HepG2 (cell line): ENCODE results near the gene RIPOR1. TPM values are rescaled to one million over a fixed set of nuclear protein-coding genes. Genes with fewer than 3 reads are reported as not detected.

ENCODE experiments used
- BORCS8-MEF2B ChIP-seq: sonication (generic); formaldehyde crosslinking; IDR thresholded peaks from 2 replicates; pipeline ENCODE4 v1.8.0; 2022; ENCODE audit warnings: mild to moderate bottlenecking, missing genetic modification reagents
- ESRRA ChIP-seq: sonication (generic); formaldehyde crosslinking; IDR thresholded peaks from 2 replicates; pipeline ENCODE4 v1.5.1; 2020; ENCODE audit warnings: mild to moderate bottlenecking, low read depth, missing genetic modification reagents
- KMT2B ChIP-seq: IDR thresholded peaks from 2 replicates; pipeline ENCODE4 v1.6.1; 2016; ENCODE audit warnings: missing genetic modification reagents, missing compliant biosample characterization
- PPARG ChIP-seq: conservative IDR thresholded peaks from 2 replicates; pipeline ENCODE4 v1.6.1; 2016; ENCODE audit warnings: missing biosample characterization, missing genetic modification reagents
- PRMT3 ChIP-seq: sonication (generic); formaldehyde crosslinking; IDR thresholded peaks from 2 replicates; pipeline ENCODE4 v1.8.1; 2022; ENCODE audit warnings: low read depth, mild to moderate bottlenecking, moderate library complexity, missing genetic modification reagents, borderline replicate concordance
- SETDB1 ChIP-seq: sonication (generic); formaldehyde crosslinking; IDR thresholded peaks from 2 replicates; pipeline ENCODE4 v1.5.1; 2020; ENCODE audit warnings: missing genetic modification reagents, mild to moderate bottlenecking, borderline replicate concordance
- U2AF2 ChIP-seq: fragments of 200-400 bp; formaldehyde crosslinking; IDR thresholded peaks from 2 replicates; pipeline ENCODE4 v1.6.1; 2017; ENCODE audit warnings: low read depth, mild to moderate bottlenecking, low read length
- ZBTB7B ChIP-seq: sonication (generic); formaldehyde crosslinking; IDR thresholded peaks from 2 replicates; pipeline ENCODE4 v1.4.0; 2020; ENCODE audit warnings: missing genetic modification reagents
- ZNF343 ChIP-seq: sonication (generic); formaldehyde crosslinking; IDR thresholded peaks from 2 replicates; pipeline ENCODE4 v1.4.0; 2020; ENCODE audit warnings: mild to moderate bottlenecking, missing genetic modification reagents
- ZNF546 ChIP-seq: sonication (generic); formaldehyde crosslinking; conservative IDR thresholded peaks from 2 replicates; pipeline ENCODE4 v1.8.1; 2023; ENCODE audit warnings: mild to moderate bottlenecking, missing genetic modification reagents
- ZNF570 ChIP-seq: sonication (generic); formaldehyde crosslinking; IDR thresholded peaks from 2 replicates; pipeline ENCODE4 v1.4.0; 2020; ENCODE audit warnings: mild to moderate bottlenecking, missing genetic modification reagents, borderline replicate concordance
- ZNF709 ChIP-seq: sonication (generic); formaldehyde crosslinking; IDR thresholded peaks from 2 replicates; pipeline ENCODE4 v1.5.0; 2020; ENCODE audit warnings: mild to moderate bottlenecking, missing genetic modification reagents
- ZNF749 ChIP-seq: sonication (generic); formaldehyde crosslinking; IDR thresholded peaks from 2 replicates; pipeline ENCODE4 v1.8.0; 2022; ENCODE audit warnings: mild to moderate bottlenecking, missing genetic modification reagents, moderate library complexity, borderline replicate concordance
- ZSCAN30 ChIP-seq: sonication (generic); formaldehyde crosslinking; IDR thresholded peaks from 2 replicates; pipeline ENCODE4 v1.5.0; 2020; ENCODE audit warnings: mild to moderate bottlenecking, missing genetic modification reagents
- polyA plus RNA-seq, 8 experiments: library from polyadenylated mRNA; depleted of rRNA in 3 of 8; stranded (reverse) in 7 of 8; unstranded in 1 of 8; fragments of >200 nt; fragmentation: Illumina TruSeq in 4 of 8; extraction: Trizol in 4 of 8; gene quantifications; 2 replicates each; pipeline versions ENCODE4 v1.2.1 to v1.2.3, GENCODE V29; 2011 to 2016; ENCODE audit warnings: low read depth in 4 of 8, missing spikeins in 1 of 8, mixed read lengths in 1 of 8; ENCODE audit not compliant: insufficient read depth in 1 of 8
- total RNA-seq, 5 experiments: library from RNA; depleted of rRNA; stranded (reverse); fragments of >200 nt; fragmentation: Illumina TruSeq; extraction: Trizol; gene quantifications; 2 replicates each; pipeline ENCODE4 v1.2.3, GENCODE V29; 2016; ENCODE audit warnings: low read depth in 1 of 5
- TF ChIP-seq, protein P1 (sequence below): sonication (generic); formaldehyde crosslinking; IDR thresholded peaks from 2 replicates; pipeline ENCODE4 v1.5.0; 2020; ENCODE audit warnings: missing genetic modification reagents
- TF ChIP-seq, protein P2 (sequence below): sonication (generic); formaldehyde crosslinking; conservative IDR thresholded peaks from 2 replicates; pipeline ENCODE4 v1.4.0; 2020; ENCODE audit warnings: missing genetic modification reagents
- TF ChIP-seq, protein P3 (sequence below): sonication (generic); formaldehyde crosslinking; IDR thresholded peaks from 2 replicates; pipeline ENCODE4 v1.4.0; 2020; ENCODE audit warnings: missing genetic modification reagents, borderline replicate concordance
- TF ChIP-seq, protein P4 (sequence below): sonication (generic); formaldehyde crosslinking; conservative IDR thresholded peaks from 2 replicates; pipeline ENCODE4 v1.4.0; 2020; ENCODE audit warnings: missing genetic modification reagents
- TF ChIP-seq, protein P5 (sequence below): sonication (generic); formaldehyde crosslinking; IDR thresholded peaks from 2 replicates; pipeline ENCODE4 v1.5.1; 2020; ENCODE audit warnings: mild to moderate bottlenecking, missing genetic modification reagents, borderline replicate concordance
- TF ChIP-seq, protein P6 (sequence below): sonication (generic); formaldehyde crosslinking; conservative IDR thresholded peaks from 2 replicates; pipeline ENCODE4 v1.8.1; 2023; ENCODE audit warnings: missing genetic modification reagents

The RIPOR1 gene
- total and polyA plus RNA-seq, 2 of the 13 experiments (the other 11 are each of a cell fraction or from before 2014, with no cell fraction given): 4.6 to 8.1 TPM

DNA sequence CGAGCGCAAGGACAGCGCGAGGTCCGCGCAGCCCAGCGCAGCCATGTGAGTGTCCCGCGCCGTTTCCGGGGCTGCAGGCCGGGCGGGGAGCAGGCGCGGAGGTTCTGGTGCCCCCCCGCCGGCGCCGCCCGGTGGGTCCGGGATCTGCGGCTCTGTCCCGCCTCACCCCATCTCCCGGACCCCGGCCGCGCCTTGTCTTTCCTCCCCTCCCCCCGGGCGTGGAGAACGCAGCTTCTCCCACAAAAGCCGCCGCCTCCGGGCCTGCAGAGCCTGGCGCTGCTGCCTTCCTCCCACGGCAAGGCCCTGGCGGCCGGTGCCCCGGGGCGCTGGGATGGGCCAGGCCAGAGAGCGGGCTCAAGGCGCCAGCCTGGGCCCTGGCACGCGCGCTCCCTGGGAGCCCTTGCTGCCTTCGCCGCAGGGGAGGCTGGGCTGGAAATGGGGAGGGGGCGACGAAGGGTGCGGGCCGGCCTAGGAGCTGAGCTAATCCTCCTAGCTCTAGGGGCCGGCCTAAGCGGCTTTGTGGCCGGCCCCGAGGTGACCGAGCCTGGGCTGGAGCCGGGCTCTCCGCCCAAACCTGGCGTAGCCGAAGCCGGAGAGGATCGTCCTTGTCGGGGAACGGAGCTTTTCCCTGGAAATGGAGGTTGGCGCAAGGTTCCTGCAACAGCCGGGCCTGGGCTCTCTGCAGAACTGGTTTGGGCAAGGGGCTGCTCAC, 397 bp downstream of the RIPOR1 start (continued):
- TF ChIP-seq ZNF570 (CRISPR knock-in tag) (0 out of 2 replicates have a peak, but pooled peaks have one; percentile 44), SETDB1 (CRISPR knock-in tag) (no peak), ZNF546 (CRISPR knock-in tag) (peak; percentile 20; the same call in 1 of the 2 replicates), ZNF343 (no peak), ZBTB7B (CRISPR knock-in tag) (no peak), PPARG (CRISPR knock-in tag) (no peak), U2AF2 (no peak), ZNF749 (CRISPR knock-in tag) (peak; percentile 79; the same call in 1 of the 2 replicates), KMT2B (CRISPR knock-in tag) (peak; percentile 8), BORCS8-MEF2B (peak; percentile 63), ESRRA (CRISPR knock-in tag) (0 out of 2 replicates have a peak, but pooled peaks have one; percentile 33), PRMT3 (CRISPR knock-in tag) (no peak), ZNF709 (no peak), ZSCAN30 (CRISPR knock-in tag) (no peak)
- TF ChIP-seq, protein P1, sequence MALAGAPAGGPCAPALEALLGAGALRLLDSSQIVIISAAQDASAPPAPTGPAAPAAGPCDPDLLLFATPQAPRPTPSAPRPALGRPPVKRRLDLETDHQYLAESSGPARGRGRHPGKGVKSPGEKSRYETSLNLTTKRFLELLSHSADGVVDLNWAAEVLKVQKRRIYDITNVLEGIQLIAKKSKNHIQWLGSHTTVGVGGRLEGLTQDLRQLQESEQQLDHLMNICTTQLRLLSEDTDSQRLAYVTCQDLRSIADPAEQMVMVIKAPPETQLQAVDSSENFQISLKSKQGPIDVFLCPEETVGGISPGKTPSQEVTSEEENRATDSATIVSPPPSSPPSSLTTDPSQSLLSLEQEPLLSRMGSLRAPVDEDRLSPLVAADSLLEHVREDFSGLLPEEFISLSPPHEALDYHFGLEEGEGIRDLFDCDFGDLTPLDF: peak; percentile 44; the same call in 1 of the 2 replicates
- TF ChIP-seq, protein P2, sequence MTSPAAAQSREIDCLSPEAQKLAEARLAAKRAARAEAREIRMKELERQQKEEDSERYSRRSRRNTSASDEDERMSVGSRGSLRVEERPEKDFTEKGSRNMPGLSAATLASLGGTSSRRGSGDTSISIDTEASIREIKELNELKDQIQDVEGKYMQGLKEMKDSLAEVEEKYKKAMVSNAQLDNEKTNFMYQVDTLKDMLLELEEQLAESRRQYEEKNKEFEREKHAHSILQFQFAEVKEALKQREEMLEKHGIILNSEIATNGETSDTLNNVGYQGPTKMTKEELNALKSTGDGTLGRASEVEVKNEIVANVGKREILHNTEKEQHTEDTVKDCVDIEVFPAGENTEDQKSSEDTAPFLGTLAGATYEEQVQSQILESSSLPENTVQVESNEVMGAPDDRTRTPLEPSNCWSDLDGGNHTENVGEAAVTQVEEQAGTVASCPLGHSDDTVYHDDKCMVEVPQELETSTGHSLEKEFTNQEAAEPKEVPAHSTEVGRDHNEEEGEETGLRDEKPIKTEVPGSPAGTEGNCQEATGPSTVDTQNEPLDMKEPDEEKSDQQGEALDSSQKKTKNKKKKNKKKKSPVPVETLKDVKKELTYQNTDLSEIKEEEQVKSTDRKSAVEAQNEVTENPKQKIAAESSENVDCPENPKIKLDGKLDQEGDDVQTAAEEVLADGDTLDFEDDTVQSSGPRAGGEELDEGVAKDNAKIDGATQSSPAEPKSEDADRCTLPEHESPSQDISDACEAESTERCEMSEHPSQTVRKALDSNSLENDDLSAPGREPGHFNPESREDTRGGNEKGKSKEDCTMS (CRISPR knock-in tag): no peak
- TF ChIP-seq, protein P3, sequence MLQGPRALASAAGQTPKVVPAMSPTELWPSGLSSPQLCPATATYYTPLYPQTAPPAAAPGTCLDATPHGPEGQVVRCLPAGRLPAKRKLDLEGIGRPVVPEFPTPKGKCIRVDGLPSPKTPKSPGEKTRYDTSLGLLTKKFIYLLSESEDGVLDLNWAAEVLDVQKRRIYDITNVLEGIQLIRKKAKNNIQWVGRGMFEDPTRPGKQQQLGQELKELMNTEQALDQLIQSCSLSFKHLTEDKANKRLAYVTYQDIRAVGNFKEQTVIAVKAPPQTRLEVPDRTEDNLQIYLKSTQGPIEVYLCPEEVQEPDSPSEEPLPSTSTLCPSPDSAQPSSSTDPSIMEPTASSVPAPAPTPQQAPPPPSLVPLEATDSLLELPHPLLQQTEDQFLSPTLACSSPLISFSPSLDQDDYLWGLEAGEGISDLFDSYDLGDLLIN (CRISPR knock-in tag): peak; percentile 25; the same call in 1 of the 2 replicates
- TF ChIP-seq, protein P4, sequence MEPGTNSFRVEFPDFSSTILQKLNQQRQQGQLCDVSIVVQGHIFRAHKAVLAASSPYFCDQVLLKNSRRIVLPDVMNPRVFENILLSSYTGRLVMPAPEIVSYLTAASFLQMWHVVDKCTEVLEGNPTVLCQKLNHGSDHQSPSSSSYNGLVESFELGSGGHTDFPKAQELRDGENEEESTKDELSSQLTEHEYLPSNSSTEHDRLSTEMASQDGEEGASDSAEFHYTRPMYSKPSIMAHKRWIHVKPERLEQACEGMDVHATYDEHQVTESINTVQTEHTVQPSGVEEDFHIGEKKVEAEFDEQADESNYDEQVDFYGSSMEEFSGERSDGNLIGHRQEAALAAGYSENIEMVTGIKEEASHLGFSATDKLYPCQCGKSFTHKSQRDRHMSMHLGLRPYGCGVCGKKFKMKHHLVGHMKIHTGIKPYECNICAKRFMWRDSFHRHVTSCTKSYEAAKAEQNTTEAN: peak; percentile 9; the same call in 1 of the 2 replicates
- TF ChIP-seq, protein P5, sequence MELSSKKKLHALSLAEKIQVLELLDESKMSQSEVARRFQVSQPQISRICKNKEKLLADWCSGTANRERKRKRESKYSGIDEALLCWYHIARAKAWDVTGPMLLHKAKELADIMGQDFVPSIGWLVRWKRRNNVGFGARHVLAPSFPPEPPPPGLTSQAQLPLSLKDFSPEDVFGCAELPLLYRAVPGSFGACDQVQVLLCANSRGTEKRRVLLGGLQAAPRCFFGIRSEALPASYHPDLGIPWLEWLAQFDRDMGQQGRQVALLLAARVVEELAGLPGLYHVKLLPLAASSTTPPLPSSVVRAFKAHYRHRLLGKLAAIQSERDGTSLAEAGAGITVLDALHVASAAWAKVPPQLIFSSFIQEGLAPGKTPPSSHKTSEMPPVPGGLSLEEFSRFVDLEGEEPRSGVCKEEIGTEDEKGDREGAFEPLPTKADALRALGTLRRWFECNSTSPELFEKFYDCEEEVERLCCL: no peak
- TF ChIP-seq, protein P6, sequence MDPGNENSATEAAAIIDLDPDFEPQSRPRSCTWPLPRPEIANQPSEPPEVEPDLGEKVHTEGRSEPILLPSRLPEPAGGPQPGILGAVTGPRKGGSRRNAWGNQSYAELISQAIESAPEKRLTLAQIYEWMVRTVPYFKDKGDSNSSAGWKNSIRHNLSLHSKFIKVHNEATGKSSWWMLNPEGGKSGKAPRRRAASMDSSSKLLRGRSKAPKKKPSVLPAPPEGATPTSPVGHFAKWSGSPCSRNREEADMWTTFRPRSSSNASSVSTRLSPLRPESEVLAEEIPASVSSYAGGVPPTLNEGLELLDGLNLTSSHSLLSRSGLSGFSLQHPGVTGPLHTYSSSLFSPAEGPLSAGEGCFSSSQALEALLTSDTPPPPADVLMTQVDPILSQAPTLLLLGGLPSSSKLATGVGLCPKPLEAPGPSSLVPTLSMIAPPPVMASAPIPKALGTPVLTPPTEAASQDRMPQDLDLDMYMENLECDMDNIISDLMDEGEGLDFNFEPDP (CRISPR knock-in tag): no peak
